Measurements from ENCODE around the gene GIMAP2.

DNA sequence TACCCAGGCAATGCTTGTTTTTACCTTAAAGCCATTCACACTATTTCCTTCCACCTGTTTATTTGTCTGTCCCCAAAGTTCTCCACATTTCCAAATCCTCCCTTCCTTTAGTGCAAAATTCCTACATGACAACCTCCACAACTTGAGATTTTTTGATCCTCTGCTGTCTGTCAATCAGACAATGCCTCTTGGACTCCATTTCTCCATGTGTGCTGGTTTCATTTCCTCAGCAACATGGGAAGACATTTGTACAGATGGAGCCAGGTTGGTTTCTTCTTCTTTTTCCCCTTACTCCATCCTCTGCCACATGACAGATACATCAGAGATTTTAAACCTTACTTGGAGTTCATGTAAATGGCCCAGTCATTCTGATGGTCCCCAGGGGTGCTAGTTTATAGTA, 19.1 kb upstream of the GIMAP2 start:
- TF ChIP-seq, protein P1, sequence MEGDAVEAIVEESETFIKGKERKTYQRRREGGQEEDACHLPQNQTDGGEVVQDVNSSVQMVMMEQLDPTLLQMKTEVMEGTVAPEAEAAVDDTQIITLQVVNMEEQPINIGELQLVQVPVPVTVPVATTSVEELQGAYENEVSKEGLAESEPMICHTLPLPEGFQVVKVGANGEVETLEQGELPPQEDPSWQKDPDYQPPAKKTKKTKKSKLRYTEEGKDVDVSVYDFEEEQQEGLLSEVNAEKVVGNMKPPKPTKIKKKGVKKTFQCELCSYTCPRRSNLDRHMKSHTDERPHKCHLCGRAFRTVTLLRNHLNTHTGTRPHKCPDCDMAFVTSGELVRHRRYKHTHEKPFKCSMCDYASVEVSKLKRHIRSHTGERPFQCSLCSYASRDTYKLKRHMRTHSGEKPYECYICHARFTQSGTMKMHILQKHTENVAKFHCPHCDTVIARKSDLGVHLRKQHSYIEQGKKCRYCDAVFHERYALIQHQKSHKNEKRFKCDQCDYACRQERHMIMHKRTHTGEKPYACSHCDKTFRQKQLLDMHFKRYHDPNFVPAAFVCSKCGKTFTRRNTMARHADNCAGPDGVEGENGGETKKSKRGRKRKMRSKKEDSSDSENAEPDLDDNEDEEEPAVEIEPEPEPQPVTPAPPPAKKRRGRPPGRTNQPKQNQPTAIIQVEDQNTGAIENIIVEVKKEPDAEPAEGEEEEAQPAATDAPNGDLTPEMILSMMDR (conservative IDR thresholded peaks at IDR 0.05; ENCODE audit: low read depth, low read length), result no peak
- TF ChIP-seq POLR2A (IDR thresholded peaks at IDR 0.05; ENCODE audit: low read depth, low read length) (no peak), RAD21 (IDR thresholded peaks at IDR 0.05; ENCODE audit: low read length) (no peak), BHLHE40 (IDR thresholded peaks at IDR 0.05; ENCODE audit: low read depth, low read length) (no peak), RCOR1 (IDR thresholded peaks at IDR 0.05; ENCODE audit: insufficient replicate concordance, low read length) (no peak), MXI1 (IDR thresholded peaks at IDR 0.05; ENCODE audit: borderline replicate concordance, low read depth, low read length) (no peak), MAZ (IDR thresholded peaks at IDR 0.05; ENCODE audit: borderline replicate concordance, low read depth, low read length) (no peak)
